Measurements from ENCODE around the gene PMEL.

Gene PMEL

DNA sequence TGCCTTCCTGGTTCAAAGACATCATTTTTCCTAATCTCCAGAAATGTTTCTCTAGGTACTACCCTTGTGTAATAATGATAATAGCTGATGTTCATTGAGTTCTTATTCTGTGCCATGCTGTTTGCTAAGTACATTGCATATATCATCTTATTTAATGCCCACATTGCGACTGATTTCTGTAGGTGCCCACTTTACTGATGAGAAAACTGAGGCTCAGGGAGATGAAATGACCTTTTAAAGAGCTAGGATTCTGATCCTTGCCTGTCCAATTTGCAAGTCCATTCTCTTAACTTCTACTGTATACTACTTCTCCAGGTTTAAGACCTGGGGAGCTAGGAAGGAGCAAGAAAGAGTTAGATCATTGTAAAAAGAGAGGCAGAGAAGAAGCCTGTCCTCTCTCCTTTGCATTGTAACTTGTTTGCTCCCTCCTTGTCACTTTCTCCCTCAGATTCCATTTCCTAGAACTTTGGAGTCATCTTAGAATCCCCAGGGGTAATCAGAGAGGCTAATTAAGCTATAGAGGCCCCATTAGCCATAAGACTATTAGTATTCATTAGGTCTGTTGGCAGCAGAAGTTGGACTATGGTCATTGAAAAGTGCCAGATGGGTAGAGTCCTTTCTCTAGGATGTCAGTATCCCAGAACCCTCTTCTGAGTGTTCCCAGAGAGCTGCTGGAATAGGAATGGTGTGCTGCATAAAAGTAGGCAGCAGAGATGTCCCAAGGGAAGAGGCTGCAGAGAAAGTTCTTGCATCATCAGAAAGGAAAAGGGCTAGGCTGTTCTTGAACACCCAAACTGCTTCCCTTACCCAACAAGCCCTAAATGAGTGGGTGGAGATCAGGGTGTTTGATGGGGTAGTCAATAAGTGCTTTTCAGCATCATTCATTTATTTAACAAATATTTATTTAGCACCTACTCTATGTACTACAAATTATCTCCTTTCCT lies 31.8 kb downstream of the PMEL start:
- Histone ChIP-seq H3K27ac (ENCODE audit: poor library complexity, severe bottlenecking) (peak overlapping the region; percentile 98), H3K27me3 (ENCODE audit: insufficient read depth, poor library complexity, severe bottlenecking) (no peaks in the 10 kb centered on the region), H3K4me1 (ENCODE audit: insufficient read depth, poor library complexity, severe bottlenecking) (peaks cover 60% of the 10 kb centered on the region), H3K9me3 (ENCODE audit: severe bottlenecking) (no peaks in the 10 kb centered on the region), H3K36me3 (ENCODE audit: low read depth) (peaks cover 54% of the 10 kb centered on the region), H3K4me3 (ENCODE audit: severe bottlenecking) (peak overlapping the region; percentile 9)
- TF ChIP-seq, protein P1, sequence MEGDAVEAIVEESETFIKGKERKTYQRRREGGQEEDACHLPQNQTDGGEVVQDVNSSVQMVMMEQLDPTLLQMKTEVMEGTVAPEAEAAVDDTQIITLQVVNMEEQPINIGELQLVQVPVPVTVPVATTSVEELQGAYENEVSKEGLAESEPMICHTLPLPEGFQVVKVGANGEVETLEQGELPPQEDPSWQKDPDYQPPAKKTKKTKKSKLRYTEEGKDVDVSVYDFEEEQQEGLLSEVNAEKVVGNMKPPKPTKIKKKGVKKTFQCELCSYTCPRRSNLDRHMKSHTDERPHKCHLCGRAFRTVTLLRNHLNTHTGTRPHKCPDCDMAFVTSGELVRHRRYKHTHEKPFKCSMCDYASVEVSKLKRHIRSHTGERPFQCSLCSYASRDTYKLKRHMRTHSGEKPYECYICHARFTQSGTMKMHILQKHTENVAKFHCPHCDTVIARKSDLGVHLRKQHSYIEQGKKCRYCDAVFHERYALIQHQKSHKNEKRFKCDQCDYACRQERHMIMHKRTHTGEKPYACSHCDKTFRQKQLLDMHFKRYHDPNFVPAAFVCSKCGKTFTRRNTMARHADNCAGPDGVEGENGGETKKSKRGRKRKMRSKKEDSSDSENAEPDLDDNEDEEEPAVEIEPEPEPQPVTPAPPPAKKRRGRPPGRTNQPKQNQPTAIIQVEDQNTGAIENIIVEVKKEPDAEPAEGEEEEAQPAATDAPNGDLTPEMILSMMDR (IDR thresholded peaks at IDR 0.05; ENCODE audit: poor library complexity, severe bottlenecking): no peak
- no peak for DNase-seq (ENCODE audit: low spot score)
- ATAC-seq (ENCODE audit: low read depth): no peak

DNA sequence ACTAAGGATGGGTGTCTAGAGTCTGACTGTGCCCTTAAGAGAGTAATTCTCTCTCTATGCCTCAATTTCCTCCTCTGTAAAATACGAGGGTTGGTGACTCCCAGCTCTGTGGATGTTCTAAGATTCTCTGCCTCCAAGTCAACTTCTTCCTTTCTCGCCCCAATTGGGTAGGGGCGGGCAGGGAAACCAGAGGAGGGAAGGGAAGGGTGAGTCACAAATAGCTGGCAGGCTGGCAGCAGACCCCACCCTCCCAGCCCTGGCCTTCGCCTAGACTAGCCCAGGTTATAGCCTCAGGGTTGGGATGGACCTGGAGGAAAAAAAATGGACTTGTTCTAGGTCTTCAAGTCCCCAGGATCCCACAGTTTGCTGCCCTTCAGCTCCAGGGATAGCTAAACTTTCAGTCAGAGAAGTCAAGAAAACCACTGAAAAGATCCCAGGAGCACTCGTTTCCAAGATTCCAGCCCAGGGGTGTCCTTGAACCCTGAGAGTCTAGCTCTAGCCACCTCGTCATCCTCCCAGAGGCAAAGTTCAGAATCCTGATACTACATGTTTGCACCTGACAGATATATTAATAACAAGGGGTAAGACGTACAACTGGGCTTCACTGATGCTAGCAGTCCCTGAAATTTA lies 32.6 kb downstream of the PMEL start:
- peaks cover 56% of the 10 kb centered on the region for H3K4me1 ChIP-seq (ENCODE audit: insufficient read depth, poor library complexity, severe bottlenecking)
- H3K9me3 ChIP-seq (ENCODE audit: severe bottlenecking): no peaks in the 10 kb centered on the region
- peak; percentile 89 for DNase-seq (ENCODE audit: low spot score)
- H3K4me3 ChIP-seq (ENCODE audit: severe bottlenecking): peak overlapping the region; percentile 61
- peak overlapping the region; percentile 98 for H3K27ac ChIP-seq (ENCODE audit: poor library complexity, severe bottlenecking)
- no peaks in the 10 kb centered on the region for H3K27me3 ChIP-seq (ENCODE audit: insufficient read depth, poor library complexity, severe bottlenecking)
- ATAC-seq (ENCODE audit: low read depth): peak; percentile 66
- H3K36me3 ChIP-seq (ENCODE audit: low read depth): peaks cover 46% of the 10 kb centered on the region
- TF ChIP-seq, protein P1 (IDR thresholded peaks at IDR 0.05; ENCODE audit: poor library complexity, severe bottlenecking): no peak

DNA sequence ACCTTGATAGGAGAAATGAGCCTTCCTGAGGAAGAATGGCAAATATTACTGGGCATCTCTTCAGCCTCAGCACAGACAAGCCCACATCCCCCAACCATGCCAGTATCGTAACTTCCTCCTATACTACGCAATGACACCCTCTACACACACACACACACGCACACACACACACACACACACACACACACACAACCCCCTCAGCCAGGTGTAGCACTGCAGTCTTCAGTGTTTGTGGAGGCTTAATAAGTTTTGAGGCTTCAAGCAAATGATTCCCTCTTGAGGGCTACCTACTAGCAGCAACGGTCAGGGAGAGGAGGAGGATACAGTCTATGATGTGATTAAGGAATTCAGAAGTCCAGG lies 33.3 kb downstream of the PMEL start:
- peaks cover 51% of the 10 kb centered on the region for H3K4me1 ChIP-seq (ENCODE audit: insufficient read depth, poor library complexity, severe bottlenecking)
- no peaks in the 10 kb centered on the region for H3K27me3 ChIP-seq (ENCODE audit: insufficient read depth, poor library complexity, severe bottlenecking)
- DNase-seq (ENCODE audit: low spot score): no peak

DNA sequence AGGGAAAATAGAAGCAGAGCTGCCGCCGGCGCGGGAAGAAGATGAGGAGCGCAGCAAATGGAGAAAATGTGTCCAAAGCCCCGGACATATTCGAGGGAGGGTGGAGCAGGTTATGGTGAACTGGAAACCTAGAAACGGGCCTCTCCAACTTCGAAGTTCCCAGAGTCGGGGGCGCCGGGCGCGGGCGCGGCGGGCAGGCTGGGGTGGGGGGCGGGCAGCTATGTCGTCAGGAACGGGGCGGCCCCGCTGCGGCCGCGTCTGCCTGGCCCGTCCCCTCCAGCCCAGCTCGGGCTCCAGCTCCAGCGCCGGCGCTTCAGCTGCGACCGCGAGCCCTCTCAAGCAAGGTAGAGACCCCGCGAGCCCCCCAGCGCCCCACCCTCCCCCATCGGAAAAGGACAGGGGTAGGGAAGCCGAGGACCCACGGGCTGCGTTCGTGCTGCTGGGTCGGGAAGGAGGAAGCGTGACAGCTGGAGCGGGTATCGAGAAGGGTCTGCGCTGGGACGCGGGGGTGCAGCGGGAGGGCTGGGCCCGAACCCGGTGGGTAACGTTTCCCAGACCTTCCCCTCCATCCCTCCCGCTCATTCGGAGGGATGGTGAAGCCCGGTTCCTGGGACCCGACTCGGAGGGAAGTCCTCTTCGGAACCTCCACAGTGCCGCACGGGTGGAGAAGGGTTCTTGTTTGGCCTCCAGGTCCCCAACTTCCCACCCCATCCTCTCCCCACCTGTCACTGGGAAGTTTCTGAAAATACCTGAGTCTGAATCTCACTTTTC lies 33.9 kb downstream of the PMEL start:
- Histone ChIP-seq H3K27ac (ENCODE audit: poor library complexity, severe bottlenecking) (peak overlapping the region; percentile 98), H3K4me1 (ENCODE audit: insufficient read depth, poor library complexity, severe bottlenecking) (peaks cover 45% of the 10 kb centered on the region), H3K9me3 (ENCODE audit: severe bottlenecking) (no peaks in the 10 kb centered on the region), H3K27me3 (ENCODE audit: insufficient read depth, poor library complexity, severe bottlenecking) (no peaks in the 10 kb centered on the region), H3K36me3 (ENCODE audit: low read depth) (peaks cover 37% of the 10 kb centered on the region), H3K4me3 (ENCODE audit: severe bottlenecking) (peak overlapping the region; percentile 61)
- DNase-seq (ENCODE audit: low spot score) (no peak), ATAC-seq (ENCODE audit: low read depth) (peak; percentile 21; the same call in 2 of the 3 replicates)
- TF ChIP-seq, protein P1 (IDR thresholded peaks at IDR 0.05; ENCODE audit: poor library complexity, severe bottlenecking): no peak

More for the DNA sequence above, 33.3 kb downstream of the PMEL start:
- 0 out of 3 replicates have a peak, but pooled peaks have one; percentile 3 for ATAC-seq (ENCODE audit: low read depth)
- TF ChIP-seq, protein P1 (IDR thresholded peaks at IDR 0.05; ENCODE audit: poor library complexity, severe bottlenecking): no peak
- H3K36me3 ChIP-seq (ENCODE audit: low read depth): peaks cover 42% of the 10 kb centered on the region
- peak overlapping the region; percentile 61 for H3K4me3 ChIP-seq (ENCODE audit: severe bottlenecking)
- no peaks in the 10 kb centered on the region for H3K9me3 ChIP-seq (ENCODE audit: severe bottlenecking)
- peak overlapping the region; percentile 98 for H3K27ac ChIP-seq (ENCODE audit: poor library complexity, severe bottlenecking)
